ENCODE results near the gene SIRPB2. TPM values are rescaled to one million over a fixed set of nuclear protein-coding genes. Genes with fewer than 3 reads are reported as not detected.

SIRPB2 gene
- total and polyA plus RNA-seq, 10 of the 15 experiments (the other 5 are each of a cell fraction or from before 2014, with no cell fraction given): not detected

GRCh38 chr20:1456300-1456699 is 34.9 kb downstream of the SIRPB2 start:
- WGBS (ENCODE audit: insufficient coverage, insufficient replicate concordance, low lambda C conversion rate, missing lambda C conversion rate): 80% methylated on average over 5 of the region's 5 CpGs
- RAD21 ChIA-PET (ENCODE audit: unreplicated experiment): interaction anchor here (1.0 kb wide), 1 partner anchor 21 kb away, joined by 3 read pairs; no protein-coding TSS in a partner anchor
- Histone ChIP-seq H4K20me1 (ENCODE audit: control insufficient read depth, insufficient read depth) (no peaks in the 10 kb centered on the region), H3K36me3 (ENCODE audit: control insufficient read depth in 2 of 2, insufficient read depth in 2 of 2, low read length in 1 of 2) (peaks cover 19 to 33% of the 10 kb centered on the region in 2 experiments), H2AFZ (ENCODE audit: control insufficient read depth, low read depth, low read length) (no peak overlapping the region), H3K27ac (ENCODE audit: control insufficient read depth, insufficient read depth) (no peak overlapping the region), H3K9me3 (replicated peaks; ENCODE audit: control insufficient read depth, insufficient read depth, low read length) (no peaks in the 10 kb centered on the region), H3K4me1 (ENCODE audit: control insufficient read depth, insufficient read depth, low read length) (no peaks in the 10 kb centered on the region), H3K9ac (ENCODE audit: control insufficient read depth, insufficient read depth, low read length) (no peak overlapping the region), H3K4me2 (ENCODE audit: control insufficient read depth, insufficient read depth) (no peak overlapping the region), H3K27me3 (replicated peaks in 1 of 2; ENCODE audit: control insufficient read depth in 2 of 2, insufficient read depth in 2 of 2, low read length in 1 of 2) (no peaks in the 10 kb centered on the region), H3K4me3 (no peak overlapping the region), H3K79me2 (ENCODE audit: control insufficient read depth, insufficient read depth, low read length) (no peaks in the 10 kb centered on the region; the same call in 1 of the 2 replicates)
- CTCF ChIA-PET: interaction anchor here (1.3 kb wide), 1 partner anchor 18 kb away, joined by 3 read pairs; no protein-coding TSS in a partner anchor
- SMC1A ChIA-PET (ENCODE audit: uncharacterized antibody, unreplicated experiment): interaction anchor here (0.8 kb wide), 1 partner anchor 8 kb away, joined by 3 read pairs; no protein-coding TSS in a partner anchor
- no peak for ATAC-seq
- no peak for TF ChIP-seq BCL11A (IDR thresholded peaks at IDR 0.05; ENCODE audit: low read depth, low read length)
- TF ChIP-seq BHLHE40 (IDR thresholded peaks at IDR 0.05; ENCODE audit: borderline replicate concordance in 1 of 2, low read depth in 2 of 2, low read length in 1 of 2): no peak
- TF ChIP-seq RUNX3 (IDR thresholded peaks at IDR 0.05; ENCODE audit: low read length): no peak
- no peak for TF ChIP-seq ASH2L (IDR thresholded peaks at IDR 0.05; ENCODE audit: borderline replicate concordance, low read depth)
- no TSS peak for BruUV-seq (replicated peaks)
- in situ Hi-C loops (cut with MboI): no loop called here
- POLR2A ChIA-PET: no interaction called here
- DNase-seq (ENCODE audit: low read depth, low spot score): no peak
- FAIRE-seq: no peak
- intact Hi-C loops (cut with micrococcal nuclease; ENCODE audit: unreplicated experiment): no loop called here

GRCh38 chr20:1450926-1451491 is 40.2 kb downstream of the SIRPB2 start:
- Histone ChIP-seq H3K36me3 (ENCODE audit: control insufficient read depth in 2 of 2, insufficient read depth in 2 of 2, low read length in 1 of 2) (peaks cover 28 to 34% of the 10 kb centered on the region in 2 experiments), H3K4me3 (no peak overlapping the region), H3K27me3 (replicated peaks in 1 of 2; ENCODE audit: control insufficient read depth in 2 of 2, insufficient read depth in 2 of 2, low read length in 1 of 2) (no peaks in the 10 kb centered on the region), H3K9me3 (replicated peaks; ENCODE audit: control insufficient read depth, insufficient read depth, low read length) (no peaks in the 10 kb centered on the region), H3K4me1 (ENCODE audit: control insufficient read depth, insufficient read depth, low read length) (no peaks in the 10 kb centered on the region), H4K20me1 (ENCODE audit: control insufficient read depth, insufficient read depth) (no peaks in the 10 kb centered on the region; the same call in 1 of the 2 replicates), H3K9ac (ENCODE audit: control insufficient read depth, insufficient read depth, low read length) (no peak overlapping the region), H3K4me2 (ENCODE audit: control insufficient read depth, insufficient read depth) (no peak overlapping the region), H3K79me2 (ENCODE audit: control insufficient read depth, insufficient read depth, low read length) (no peaks in the 10 kb centered on the region), H2AFZ (ENCODE audit: control insufficient read depth, low read depth, low read length) (no peak overlapping the region), H3K27ac (ENCODE audit: control insufficient read depth, insufficient read depth) (no peak overlapping the region)
- in situ Hi-C loops (cut with MboI) (no loop called here), intact Hi-C loops (cut with micrococcal nuclease; ENCODE audit: unreplicated experiment) (no loop called here)
- ChIA-PET POLR2A (interaction anchor here (1.2 kb wide), 1 partner anchor 8 kb away, joined by 3 read pairs; no protein-coding TSS in a partner anchor), CTCF (interaction anchor here (0.7 to 3.2 kb wide), 7 partner anchors 10 to 514 kb away, joined by 3 to 18 read pairs (median 5); no protein-coding TSS in a partner anchor), SMC1A (ENCODE audit: uncharacterized antibody, unreplicated experiment) (interaction anchor here (1.0 to 1.6 kb wide), 2 partner anchors 53 to 54 kb away, joined by 3 to 6 read pairs; no protein-coding TSS in a partner anchor), RAD21 (ENCODE audit: unreplicated experiment) (interaction anchor here (0.6 to 0.9 kb wide), 2 partner anchors 14 to 452 kb away, joined by 3 to 5 read pairs; no protein-coding TSS in a partner anchor)
- no TSS peak for BruUV-seq (replicated peaks)
- FAIRE-seq (no peak), ATAC-seq (no peak), DNase-seq (ENCODE audit: low read depth, low spot score) (no peak)
- TF ChIP-seq IRF5 (IDR thresholded peaks at IDR 0.05; ENCODE audit: borderline replicate concordance): no peak
- no peak for TF ChIP-seq RFX5 (IDR thresholded peaks at IDR 0.05; ENCODE audit: low read depth, low read length)
- no peak for TF ChIP-seq USF1 (IDR thresholded peaks at IDR 0.05; ENCODE audit: borderline replicate concordance, extremely low read length, insufficient read depth, low read depth, low read length)
- no peak for TF ChIP-seq ZNF207 (IDR thresholded peaks at IDR 0.05; ENCODE audit: borderline replicate concordance)
- TF ChIP-seq ZBTB33 (IDR thresholded peaks at IDR 0.05): no peak
- TF ChIP-seq SMAD1 (IDR thresholded peaks at IDR 0.05; ENCODE audit: low read depth, partially characterized antibody): no peak

All from GM12878 (cell line).